Measurements from ENCODE around the gene FANCF. TPM values are rescaled to one million over a fixed set of nuclear protein-coding genes. Genes with fewer than 3 reads are reported as not detected.
A peak's percentile ranks its signal among the peaks of the same experiment; 100 is the strongest.
"Not testable (repeated sequence)": the region's sequence is repeated elsewhere in the genome, so short reads cannot be mapped to it uniquely, and the experiment has no call there.

Gene FANCF, protein sequence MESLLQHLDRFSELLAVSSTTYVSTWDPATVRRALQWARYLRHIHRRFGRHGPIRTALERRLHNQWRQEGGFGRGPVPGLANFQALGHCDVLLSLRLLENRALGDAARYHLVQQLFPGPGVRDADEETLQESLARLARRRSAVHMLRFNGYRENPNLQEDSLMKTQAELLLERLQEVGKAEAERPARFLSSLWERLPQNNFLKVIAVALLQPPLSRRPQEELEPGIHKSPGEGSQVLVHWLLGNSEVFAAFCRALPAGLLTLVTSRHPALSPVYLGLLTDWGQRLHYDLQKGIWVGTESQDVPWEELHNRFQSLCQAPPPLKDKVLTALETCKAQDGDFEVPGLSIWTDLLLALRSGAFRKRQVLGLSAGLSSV
- 16.1 TPM for polyA plus RNA-seq

DNA sequence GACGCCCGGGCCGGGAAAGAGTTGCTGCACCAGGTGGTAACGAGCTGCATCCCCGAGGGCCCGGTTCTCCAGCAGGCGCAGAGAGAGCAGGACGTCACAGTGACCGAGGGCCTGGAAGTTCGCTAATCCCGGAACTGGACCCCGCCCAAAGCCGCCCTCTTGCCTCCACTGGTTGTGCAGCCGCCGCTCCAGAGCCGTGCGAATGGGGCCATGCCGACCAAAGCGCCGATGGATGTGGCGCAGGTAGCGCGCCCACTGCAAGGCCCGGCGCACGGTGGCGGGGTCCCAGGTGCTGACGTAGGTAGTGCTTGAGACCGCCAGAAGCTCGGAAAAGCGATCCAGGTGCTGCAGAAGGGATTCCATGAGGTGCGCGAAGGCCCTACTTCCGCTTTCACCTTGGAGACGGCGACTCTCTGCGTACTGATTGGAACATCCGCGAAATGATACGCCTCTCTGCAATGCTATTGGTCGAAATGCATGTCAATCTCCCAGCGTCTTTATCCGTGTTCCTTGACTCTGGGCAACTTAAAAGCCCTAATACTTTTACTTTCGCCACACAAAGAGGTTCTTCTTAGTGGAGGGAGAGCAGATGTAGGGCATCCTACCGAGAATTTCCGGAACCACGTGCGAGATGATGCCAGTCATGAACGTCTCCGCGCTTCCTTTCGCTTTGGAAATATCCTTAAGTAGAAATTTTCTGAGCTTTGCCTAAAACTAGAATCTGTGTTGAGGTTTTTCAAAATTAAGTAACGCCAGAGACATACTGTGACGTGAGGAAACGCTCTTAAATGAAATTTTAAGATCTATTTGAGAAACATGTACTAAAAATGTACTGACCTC is at the start of gene FANCF:
TSS of gene FANCF (minus strand) at position 376 of the 840 bp plus-strand sequence. CDS start at position 363, 13 bp downstream.
- Mint-ChIP-seq H3K4me1 (peaks cover 21 to 33% (median 30%) of the 10 kb centered on the region in 3 donors), H3K27ac (peak within 1 kb of the TSS; percentile 82 to 99 (median 95)), H3K9me3 (no peaks in the 10 kb centered on the region), H3K4me3 (peak within 1 kb of the TSS; percentile 90 to 100 (median 98)), H3K36me3 (peaks cover 1% of the 10 kb centered on the region), H3K27me3 (no peaks in the 10 kb centered on the region)

DNA sequence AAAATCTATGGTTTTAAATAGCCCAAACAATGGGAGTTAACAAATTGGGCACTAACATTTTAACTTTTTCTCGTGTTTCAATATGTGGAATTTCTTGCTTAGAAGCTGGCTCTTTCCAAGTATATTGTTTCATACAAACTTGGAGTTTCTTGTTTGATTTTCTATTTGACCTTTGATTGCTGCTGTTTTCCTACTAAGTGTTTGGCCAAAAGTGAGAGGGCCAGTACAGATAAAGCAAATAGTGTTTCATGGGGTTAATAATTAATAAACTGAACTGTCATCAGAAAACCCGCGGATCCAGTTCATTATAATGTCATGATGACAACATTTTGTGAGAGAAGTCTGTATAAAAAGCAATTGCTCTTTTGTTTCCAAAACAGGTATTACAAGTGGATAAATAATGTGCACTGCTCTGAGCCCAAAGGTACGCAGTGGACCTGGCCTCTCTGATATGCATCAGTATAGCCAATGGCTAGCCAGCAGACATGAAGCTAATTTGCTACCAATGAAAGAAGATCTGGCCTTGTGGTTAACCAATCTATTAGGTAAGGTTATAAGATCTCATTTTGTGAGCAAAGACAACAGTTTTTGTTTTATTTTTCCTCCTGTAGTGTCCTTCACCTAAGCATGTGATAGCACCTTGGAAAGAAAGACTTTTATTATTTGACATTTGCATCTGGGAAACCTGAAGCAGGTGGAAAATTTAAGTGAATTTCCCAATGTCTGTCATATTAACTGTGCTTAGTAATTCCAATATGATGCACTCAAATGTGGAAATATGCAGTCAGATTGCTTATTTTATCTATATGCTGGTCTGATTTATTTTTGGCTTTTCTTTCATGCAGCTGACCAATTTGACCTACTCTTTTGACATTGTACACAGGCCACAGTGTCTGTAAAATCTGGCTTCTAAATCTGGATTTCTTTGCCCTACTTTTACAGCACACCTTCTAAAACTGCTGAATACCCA is 49.1 kb upstream of the FANCF start:
- Mint-ChIP-seq H3K9me3 (peaks cover 0 to 2% (median 0%) of the 10 kb centered on the region in 3 donors), H3K4me3 (no peak overlapping the region), H3K4me1 (no peaks in the 10 kb centered on the region), H3K36me3 (no peaks in the 10 kb centered on the region), H3K27ac (no peak overlapping the region), H3K27me3 (peaks cover 4% of the 10 kb centered on the region)

DNA sequence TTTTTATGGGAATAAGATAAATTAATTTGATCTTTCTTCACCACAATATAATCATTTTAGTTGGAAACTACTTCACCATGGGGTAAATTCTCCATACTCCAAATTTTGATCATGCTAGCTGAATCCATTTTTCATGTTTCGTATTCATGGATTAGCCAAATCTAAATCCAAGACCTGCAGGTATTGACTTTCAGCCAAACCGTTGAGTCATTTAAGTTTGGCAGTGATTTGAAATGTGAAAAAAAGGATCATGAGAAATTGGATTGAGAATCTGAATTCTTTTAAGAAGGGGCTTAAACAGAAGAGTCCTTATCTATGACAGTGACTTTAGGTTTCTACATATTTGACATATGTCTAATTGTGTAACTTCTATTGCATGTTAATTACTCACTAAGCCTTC is 46.1 kb upstream of the FANCF start:
- Mint-ChIP-seq H3K36me3 (no peaks in the 10 kb centered on the region), H3K27ac (no peak overlapping the region), H3K4me1 (peaks cover 0 to 1% (median 0%) of the 10 kb centered on the region in 3 donors), H3K9me3 (peaks cover 0 to 6% (median 0%) of the 10 kb centered on the region in 3 donors), H3K4me3 (no peak overlapping the region), H3K27me3 (peaks cover 13% of the 10 kb centered on the region)

DNA sequence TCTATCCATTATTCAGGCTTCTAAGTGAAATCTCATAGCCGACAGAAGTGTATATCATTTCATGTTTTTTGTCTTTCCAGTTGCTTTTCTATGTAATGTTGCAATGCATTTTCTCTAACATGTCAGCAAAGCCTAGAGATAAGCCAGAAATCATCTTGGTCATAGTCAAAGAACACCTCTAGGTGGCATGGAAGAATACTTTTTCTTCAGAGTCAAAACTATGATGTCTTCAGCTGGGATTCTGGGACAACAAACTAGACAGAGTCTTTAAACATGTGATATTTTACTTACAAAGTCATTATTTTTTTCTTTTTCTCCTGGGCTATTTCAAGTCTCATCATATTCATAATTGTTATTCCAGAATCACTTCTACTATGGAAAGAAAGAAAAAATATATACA is 45.2 kb upstream of the FANCF start:
- Mint-ChIP-seq H3K27me3 (peaks cover 21% of the 10 kb centered on the region), H3K4me1 (peaks cover 0 to 4% (median 3%) of the 10 kb centered on the region in 3 donors), H3K9me3 (peaks cover 0 to 6% (median 0%) of the 10 kb centered on the region in 3 donors), H3K36me3 (no peaks in the 10 kb centered on the region), H3K27ac (no peak overlapping the region), H3K4me3 (no peak overlapping the region)

DNA sequence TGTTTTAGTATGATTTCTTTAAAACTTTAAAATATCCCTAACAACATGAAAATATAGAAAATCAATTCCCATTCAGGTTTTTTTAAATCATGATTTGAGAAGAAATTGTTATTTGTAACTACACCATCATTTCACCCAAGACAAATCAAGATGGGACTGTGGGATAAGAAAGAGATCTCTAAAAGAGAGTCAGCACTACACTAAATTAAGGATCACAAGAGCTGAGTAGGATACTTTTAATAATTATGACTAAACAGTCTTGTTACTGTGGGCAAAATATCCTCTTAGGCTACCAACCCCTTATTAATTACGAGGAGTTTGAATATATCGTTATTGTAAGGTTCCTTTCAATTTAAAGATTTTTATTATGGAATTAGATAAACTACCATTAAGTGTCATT is 43.7 kb upstream of the FANCF start:
- Mint-ChIP-seq H3K9me3 (peaks cover 0 to 4% (median 0%) of the 10 kb centered on the region in 3 donors), H3K27ac (no peak overlapping the region), H3K27me3 (peaks cover 21% of the 10 kb centered on the region), H3K36me3 (no peaks in the 10 kb centered on the region), H3K4me3 (no peak overlapping the region), H3K4me1 (peaks cover 0 to 4% (median 3%) of the 10 kb centered on the region in 3 donors)

DNA sequence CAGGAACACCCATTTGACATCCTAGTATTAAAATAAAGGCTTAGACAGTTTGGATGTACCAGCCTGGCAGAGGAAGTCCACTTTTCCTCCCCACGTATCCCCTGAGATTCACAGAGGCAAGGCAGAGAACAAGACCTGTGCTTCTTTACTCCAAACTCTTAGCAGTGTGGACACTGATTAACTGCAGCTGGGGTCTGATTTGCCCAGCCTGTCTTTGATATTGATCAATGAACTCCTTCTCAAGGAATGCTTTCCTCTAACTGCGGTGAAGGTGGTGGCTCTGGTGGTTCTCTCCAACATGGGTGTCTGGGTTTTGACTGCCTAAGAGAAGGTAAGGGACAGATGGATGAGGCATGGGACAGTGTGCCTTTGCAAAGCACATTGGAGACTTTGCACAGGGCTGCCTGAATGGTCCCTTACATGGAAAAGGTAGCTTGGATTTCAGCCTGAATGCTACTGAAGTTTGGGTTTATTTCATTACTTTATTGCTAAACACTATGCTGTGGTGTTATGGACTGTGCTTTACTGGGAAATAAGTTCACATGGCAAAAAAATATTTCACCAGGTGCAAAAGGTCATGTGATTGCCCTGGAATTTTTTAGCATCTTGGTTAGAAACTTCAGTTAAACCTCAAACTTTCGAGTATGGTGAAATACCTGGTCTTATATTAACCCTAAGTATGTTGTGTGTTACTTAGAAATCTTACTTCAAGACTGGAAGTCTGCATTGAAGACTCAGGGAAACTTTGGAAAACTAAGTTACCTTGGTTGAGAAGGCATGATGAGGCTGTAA is 42.6 kb upstream of the FANCF start:
- Mint-ChIP-seq H3K36me3 (no peaks in the 10 kb centered on the region), H3K4me3 (no peak overlapping the region), H3K27ac (no peak overlapping the region), H3K4me1 (peaks cover 0 to 4% (median 3%) of the 10 kb centered on the region in 3 donors), H3K27me3 (peaks cover 21% of the 10 kb centered on the region), H3K9me3 (peaks cover 0 to 3% (median 0%) of the 10 kb centered on the region in 3 donors)

DNA sequence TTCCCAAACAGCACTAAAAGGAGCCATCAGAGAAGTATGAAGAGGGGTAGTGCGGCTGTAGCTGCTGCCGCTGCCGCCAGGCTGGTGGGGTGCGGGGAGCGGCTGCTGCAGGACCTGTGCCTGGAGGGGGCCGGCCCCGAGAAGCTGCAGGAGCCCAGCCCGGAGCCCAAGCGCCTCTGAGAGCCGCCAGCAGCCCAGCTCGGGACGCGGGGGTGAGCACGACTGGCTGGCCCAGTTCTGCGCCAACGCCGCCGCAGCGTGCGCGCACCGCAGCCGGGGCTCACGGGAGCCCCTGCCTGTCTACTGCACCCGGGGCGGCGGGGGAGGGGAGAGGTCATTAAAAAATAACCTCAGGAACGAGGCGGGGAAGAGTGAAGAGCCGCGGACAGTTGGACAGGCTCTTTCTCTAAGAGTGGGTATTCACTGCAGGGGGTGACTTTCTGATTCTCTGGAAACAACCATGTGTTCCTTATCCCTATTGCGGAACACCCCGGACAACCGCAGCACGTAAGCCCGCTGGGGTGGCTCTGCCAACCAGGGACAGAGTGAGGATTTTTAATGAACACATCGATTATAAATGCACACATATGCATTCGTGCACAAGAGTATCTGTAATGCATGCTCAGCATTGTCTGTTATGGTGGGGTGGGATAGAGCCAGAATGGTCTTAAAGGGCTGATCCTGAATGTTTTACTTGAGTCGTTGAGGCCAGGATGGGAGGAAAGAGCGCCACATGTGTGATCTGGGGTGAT is 41.2 kb upstream of the FANCF start:
- peak overlapping the region in 2 of 4 donors; percentile 8 to 25 for H3K4me3 Mint-ChIP-seq
- H3K27ac Mint-ChIP-seq: no peak overlapping the region
- peaks cover 21% of the 10 kb centered on the region for H3K27me3 Mint-ChIP-seq
- peaks cover 0 to 3% (median 0%) of the 10 kb centered on the region in 3 donors for H3K9me3 Mint-ChIP-seq
- H3K36me3 Mint-ChIP-seq: peaks cover 2% of the 10 kb centered on the region
- H3K4me1 Mint-ChIP-seq: peaks cover 0 to 4% (median 3%) of the 10 kb centered on the region in 3 donors

DNA sequence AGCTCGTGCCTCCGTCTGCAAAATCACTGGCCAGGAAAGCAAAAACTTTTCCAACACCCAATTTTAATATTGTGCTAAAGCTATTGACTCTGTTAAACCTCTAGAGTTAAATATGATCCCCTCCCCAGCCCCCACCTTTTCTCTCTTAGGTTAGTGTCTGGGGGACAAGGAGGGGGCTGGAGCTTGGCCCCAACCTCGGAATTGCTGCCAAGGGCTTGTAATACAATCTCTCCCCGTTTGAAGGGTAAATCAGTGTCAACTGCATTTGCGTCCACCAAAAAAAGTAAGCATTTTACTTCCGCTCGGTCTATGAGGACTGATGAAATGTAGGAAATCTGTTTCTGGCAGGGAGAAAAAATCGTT is 40.7 kb upstream of the FANCF start, which contains the start of gene GAS2:
TSS of gene GAS2 (plus strand) at position 287 of the 363 bp plus-strand sequence. CDS start 8,259 bp downstream, outside the sequence.
- no peak within 1 kb of the TSS for H3K27ac Mint-ChIP-seq
- H3K27me3 Mint-ChIP-seq: peaks cover 22% of the 10 kb centered on the region
- peak within 1 kb of the TSS in 2 of 4 donors; percentile 8 to 52 for H3K4me3 Mint-ChIP-seq

DNA sequence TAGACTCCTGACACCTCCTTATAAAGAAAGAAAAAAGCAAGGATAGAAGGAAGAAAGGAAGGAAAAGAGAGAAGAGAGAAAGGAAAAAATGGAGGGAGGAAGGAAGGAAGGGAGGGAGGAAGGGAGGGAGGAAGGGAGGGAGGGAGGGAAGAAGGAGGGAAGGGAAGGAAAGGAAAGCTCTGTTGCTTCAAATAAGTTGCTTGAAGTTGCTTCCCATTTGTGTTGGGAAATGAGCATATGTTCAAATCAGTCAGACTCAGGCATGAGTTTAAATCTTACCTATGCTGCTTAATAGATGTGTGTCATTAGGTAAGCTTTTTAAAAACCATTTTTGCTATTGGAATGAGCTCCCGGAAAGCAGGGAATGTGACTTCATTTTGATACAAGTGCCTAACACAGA is 34.2 kb upstream of the FANCF start:
- Mint-ChIP-seq H3K4me3 (no peak overlapping the region), H3K27me3 (peaks cover 5% of the 10 kb centered on the region), H3K9me3 (no peaks in the 10 kb centered on the region), H3K27ac (no peak overlapping the region), H3K4me1 (peaks cover 10 to 11% (median 10%) of the 10 kb centered on the region in 3 donors), H3K36me3 (peaks cover 4% of the 10 kb centered on the region)

More for the DNA sequence above, 40.7 kb upstream of the FANCF start, which contains the start of gene GAS2:
- Mint-ChIP-seq H3K36me3 (peaks cover 2% of the 10 kb centered on the region), H3K4me1 (peaks cover 0 to 4% (median 3%) of the 10 kb centered on the region in 3 donors), H3K9me3 (peaks cover 0 to 3% (median 0%) of the 10 kb centered on the region in 3 donors)

DNA sequence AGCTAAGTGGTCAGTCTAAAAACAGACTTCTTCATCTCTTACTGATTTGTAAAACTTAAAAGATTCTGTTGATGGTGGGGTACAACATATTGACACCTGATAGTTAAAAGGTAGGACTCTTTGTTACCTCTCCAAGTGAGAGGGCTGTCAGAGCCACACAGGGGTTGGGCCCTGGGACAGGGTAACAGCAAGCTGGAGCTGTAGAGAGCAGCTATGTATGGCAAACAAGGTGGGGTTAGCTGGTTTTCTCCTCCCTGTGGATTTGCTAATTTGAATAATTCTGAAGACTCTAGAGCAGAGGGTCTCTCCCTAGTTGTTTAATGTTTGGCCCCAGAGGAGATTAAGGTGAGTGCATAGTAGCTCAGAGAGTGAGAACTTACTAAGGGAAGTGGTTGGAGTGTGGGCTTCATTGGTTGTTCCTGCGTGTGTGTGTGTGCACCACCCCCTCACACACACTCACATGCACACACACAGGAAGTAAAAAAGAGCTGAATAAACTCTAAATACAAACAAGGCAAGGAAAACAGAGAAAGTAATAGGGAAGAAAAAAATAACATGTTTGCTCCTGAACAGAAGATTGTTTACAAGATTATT is 31.6 kb upstream of the FANCF start:
- Mint-ChIP-seq H3K27me3 (peaks cover 5% of the 10 kb centered on the region), H3K9me3 (no peaks in the 10 kb centered on the region), H3K27ac (peak overlapping the region in 2 of 3 donors; percentile 32 to 41), H3K36me3 (peaks cover 2% of the 10 kb centered on the region), H3K4me3 (no peak overlapping the region), H3K4me1 (peaks cover 10 to 12% (median 11%) of the 10 kb centered on the region in 3 donors)

DNA sequence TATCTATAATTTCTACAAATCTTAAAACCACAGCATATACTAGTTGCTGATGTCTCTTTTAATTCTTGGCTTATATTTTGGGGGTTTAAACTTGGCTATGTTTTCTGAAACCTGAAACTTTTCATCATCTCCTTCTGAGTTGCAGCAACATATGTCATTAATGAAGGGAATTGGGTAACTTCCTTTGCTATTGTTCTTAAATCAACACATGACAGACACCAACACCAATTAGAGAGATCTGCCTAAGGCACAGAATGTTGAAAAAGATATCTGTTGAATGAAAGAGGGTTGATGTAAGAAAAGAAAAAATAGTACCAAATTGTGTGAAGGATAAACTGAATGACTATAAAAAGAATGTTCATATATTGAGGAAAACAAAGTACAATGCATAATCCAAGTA is 30.5 kb upstream of the FANCF start:
- Mint-ChIP-seq H3K36me3 (peaks cover 6% of the 10 kb centered on the region), H3K27me3 (peaks cover 6% of the 10 kb centered on the region), H3K4me3 (no peak overlapping the region), H3K27ac (no peak overlapping the region), H3K4me1 (peaks cover 10 to 12% (median 11%) of the 10 kb centered on the region in 3 donors), H3K9me3 (peaks cover 1 to 4% (median 2%) of the 10 kb centered on the region in 3 donors)

DNA sequence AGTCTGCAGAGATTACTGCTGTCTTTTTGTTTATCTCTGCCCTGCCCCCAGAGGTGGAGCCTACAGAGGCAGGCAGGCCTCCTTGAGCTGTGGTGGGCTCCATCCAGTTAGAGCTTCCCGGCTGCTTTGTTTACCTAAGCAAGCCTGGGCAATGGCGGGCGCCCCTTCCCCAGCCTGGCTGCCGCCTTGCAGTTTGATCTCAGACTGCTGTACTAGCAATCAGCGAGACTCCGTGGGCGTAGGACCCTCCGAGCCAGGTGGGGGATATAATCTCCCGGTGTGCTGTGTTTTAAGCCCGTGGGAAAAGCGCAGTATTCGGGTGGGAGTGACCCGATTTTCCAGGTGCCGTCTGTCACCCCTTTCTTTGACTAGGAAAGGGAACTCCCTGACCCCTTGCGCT is 26.7 kb upstream of the FANCF start:
- not testable (repeated sequence) for H3K36me3 Mint-ChIP-seq, H3K9me3 Mint-ChIP-seq, H3K4me3 Mint-ChIP-seq, H3K27me3 Mint-ChIP-seq
- H3K4me1 Mint-ChIP-seq: peaks cover 8 to 10% (median 9%) of the 10 kb centered on the region in 3 donors
- H3K27ac Mint-ChIP-seq: peak overlapping the region in 1 of 3 donors; percentile 24

DNA sequence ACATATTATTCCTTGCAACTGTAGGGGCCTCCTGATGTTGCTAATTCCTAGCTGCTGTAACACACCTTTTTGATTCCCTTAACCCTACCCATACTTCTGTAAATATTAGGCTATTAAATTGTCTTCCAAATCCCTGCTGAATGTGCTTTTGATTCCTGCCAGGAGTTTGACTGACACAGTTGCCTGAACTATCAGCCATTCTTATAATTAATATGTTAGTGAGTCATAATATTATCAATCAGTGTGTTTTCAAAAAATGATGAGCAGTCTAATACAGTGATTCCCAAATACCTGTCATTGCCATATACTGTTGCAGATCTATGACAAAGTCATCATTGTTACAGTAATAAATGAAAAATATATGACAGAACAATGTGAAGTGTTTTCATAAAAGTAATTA is 15.9 kb upstream of the FANCF start:
- Mint-ChIP-seq H3K9me3 (no peaks in the 10 kb centered on the region), H3K4me3 (no peak overlapping the region), H3K27me3 (no peaks in the 10 kb centered on the region), H3K36me3 (peaks cover 6% of the 10 kb centered on the region), H3K4me1 (peaks cover 0 to 2% (median 1%) of the 10 kb centered on the region in 3 donors), H3K27ac (no peak overlapping the region)

Data from IgD-negative memory B cell (primary cell).